Measurements from ENCODE around the gene GRIA3. TPM values are rescaled to one million over a fixed set of nuclear protein-coding genes. Genes with fewer than 3 reads are reported as not detected.

GRIA3 gene
- total and polyA plus RNA-seq, 4 donors = 0.05 to 2.0 (median 0.37) TPM

DNA sequence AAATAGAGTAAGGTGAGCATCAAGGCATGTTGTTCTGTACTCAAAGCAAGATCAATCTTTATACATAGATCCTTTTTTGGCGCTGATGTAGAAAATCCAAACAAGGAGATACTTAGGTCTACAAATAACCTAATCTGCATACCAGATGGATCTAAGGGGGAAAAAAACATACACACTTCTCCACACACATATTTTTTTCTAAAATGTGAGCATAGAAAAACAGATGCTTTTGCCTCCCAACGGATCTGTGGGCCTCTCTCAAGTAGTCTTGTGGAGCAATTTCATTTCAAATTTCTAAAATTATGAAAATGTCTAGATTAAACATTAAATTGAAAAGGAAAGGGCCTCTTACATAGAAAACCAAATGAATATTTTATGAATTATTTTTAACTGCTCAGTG is 166.1 kb downstream of the GRIA3 start:
- no peak for ATAC-seq (ENCODE audit: insufficient read depth, low FRiP score)
- H3K9me3 ChIP-seq (ENCODE audit: control insufficient read depth in 4 of 4, insufficient read depth in 3 of 4, low read length in 3 of 4) = peaks cover 0 to 3% (median 0%) of the 10 kb centered on the region in 4 donors
- no peak overlapping the region for H3K27ac ChIP-seq (ENCODE audit: low read depth in 1 of 2, low read length in 1 of 2)
- H3K27me3 ChIP-seq (ENCODE audit: control insufficient read depth in 3 of 3, insufficient read depth in 3 of 3, low read length in 2 of 3) = peaks cover 0 to 4% (median 3%) of the 10 kb centered on the region in 3 donors
- H3K4me1 ChIP-seq (ENCODE audit: control insufficient read depth in 5 of 5, insufficient read depth in 5 of 5, low read length in 5 of 5) = no peaks in the 10 kb centered on the region
- WGBS, 2 donors = 55 to 81% methylated on average over 2 of the region's 2 CpGs
- TF ChIP-seq, protein P1, sequence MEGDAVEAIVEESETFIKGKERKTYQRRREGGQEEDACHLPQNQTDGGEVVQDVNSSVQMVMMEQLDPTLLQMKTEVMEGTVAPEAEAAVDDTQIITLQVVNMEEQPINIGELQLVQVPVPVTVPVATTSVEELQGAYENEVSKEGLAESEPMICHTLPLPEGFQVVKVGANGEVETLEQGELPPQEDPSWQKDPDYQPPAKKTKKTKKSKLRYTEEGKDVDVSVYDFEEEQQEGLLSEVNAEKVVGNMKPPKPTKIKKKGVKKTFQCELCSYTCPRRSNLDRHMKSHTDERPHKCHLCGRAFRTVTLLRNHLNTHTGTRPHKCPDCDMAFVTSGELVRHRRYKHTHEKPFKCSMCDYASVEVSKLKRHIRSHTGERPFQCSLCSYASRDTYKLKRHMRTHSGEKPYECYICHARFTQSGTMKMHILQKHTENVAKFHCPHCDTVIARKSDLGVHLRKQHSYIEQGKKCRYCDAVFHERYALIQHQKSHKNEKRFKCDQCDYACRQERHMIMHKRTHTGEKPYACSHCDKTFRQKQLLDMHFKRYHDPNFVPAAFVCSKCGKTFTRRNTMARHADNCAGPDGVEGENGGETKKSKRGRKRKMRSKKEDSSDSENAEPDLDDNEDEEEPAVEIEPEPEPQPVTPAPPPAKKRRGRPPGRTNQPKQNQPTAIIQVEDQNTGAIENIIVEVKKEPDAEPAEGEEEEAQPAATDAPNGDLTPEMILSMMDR (IDR thresholded peaks at IDR 0.05; ENCODE audit: control extremely low read depth, extremely low read depth) = no peak
- no peak overlapping the region for H3K4me3 ChIP-seq
- DNase-seq = no peak
- H3K9ac ChIP-seq (ENCODE audit: insufficient read depth in 1 of 2, low read length in 2 of 2) = no peak overlapping the region
- H3K36me3 ChIP-seq (ENCODE audit: control insufficient read depth in 4 of 4, insufficient read depth in 4 of 4, low read length in 4 of 4) = no peaks in the 10 kb centered on the region

DNA sequence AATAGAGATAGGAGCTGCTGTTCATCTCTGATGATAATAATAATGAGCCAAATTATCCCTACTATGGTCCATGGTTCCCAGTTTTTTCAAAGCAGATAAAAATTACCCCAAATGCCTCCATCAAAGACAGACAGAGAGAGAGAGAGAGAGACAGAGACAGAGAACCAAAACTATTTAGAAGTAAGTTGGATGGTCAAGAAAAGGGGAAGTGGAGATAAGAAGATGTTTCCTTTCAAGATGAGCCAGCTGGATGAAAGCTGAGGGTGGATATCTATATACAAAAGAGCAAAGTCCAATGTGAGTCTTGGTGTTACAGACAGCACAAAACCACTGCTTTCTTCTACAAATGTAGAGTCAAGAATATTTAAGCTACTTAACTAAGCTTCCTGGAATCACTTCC is 173.9 kb downstream of the GRIA3 start:
- no peak overlapping the region for H3K9ac ChIP-seq (ENCODE audit: insufficient read depth in 1 of 2, low read length in 2 of 2)
- no peaks in the 10 kb centered on the region for H3K36me3 ChIP-seq (ENCODE audit: control insufficient read depth in 4 of 4, insufficient read depth in 4 of 4, low read length in 4 of 4)
- TF ChIP-seq, protein P1 (IDR thresholded peaks at IDR 0.05; ENCODE audit: control extremely low read depth, extremely low read depth) = no peak
- DNase-seq = no peak
- no peak overlapping the region for H3K27ac ChIP-seq (ENCODE audit: low read depth in 1 of 2, low read length in 1 of 2)
- ATAC-seq (ENCODE audit: insufficient read depth, low FRiP score) = no peak
- H3K4me3 ChIP-seq = no peak overlapping the region
- no peaks in the 10 kb centered on the region for H3K4me1 ChIP-seq (ENCODE audit: control insufficient read depth in 5 of 5, insufficient read depth in 5 of 5, low read length in 5 of 5)
- peaks cover 0 to 6% (median 0%) of the 10 kb centered on the region in 3 donors for H3K27me3 ChIP-seq (ENCODE audit: control insufficient read depth in 3 of 3, insufficient read depth in 3 of 3, low read length in 2 of 3)
- no peaks in the 10 kb centered on the region for H3K9me3 ChIP-seq (ENCODE audit: control insufficient read depth in 4 of 4, insufficient read depth in 3 of 4, low read length in 3 of 4)

- 69 to 87% methylated on average over 4 of the region's 4 CpGs for WGBS, 2 donors
These were observed 174.4 kb downstream of the GRIA3 start for GRCh38 chrX:123358457-123358856.

More at GRCh38 chrX:123358457-123358856, 174.4 kb downstream of the GRIA3 start:
- Histone ChIP-seq H3K4me3 (no peak overlapping the region), H3K36me3 (ENCODE audit: control insufficient read depth in 4 of 4, insufficient read depth in 4 of 4, low read length in 4 of 4) (no peaks in the 10 kb centered on the region), H3K4me1 (ENCODE audit: control insufficient read depth in 5 of 5, insufficient read depth in 5 of 5, low read length in 5 of 5) (no peaks in the 10 kb centered on the region), H3K27ac (ENCODE audit: low read depth in 1 of 2, low read length in 1 of 2) (no peak overlapping the region), H3K27me3 (ENCODE audit: control insufficient read depth in 3 of 3, insufficient read depth in 3 of 3, low read length in 2 of 3) (peaks cover 0 to 6% (median 0%) of the 10 kb centered on the region in 3 donors), H3K9ac (ENCODE audit: insufficient read depth in 1 of 2, low read length in 2 of 2) (no peak overlapping the region), H3K9me3 (ENCODE audit: control insufficient read depth in 4 of 4, insufficient read depth in 3 of 4, low read length in 3 of 4) (no peaks in the 10 kb centered on the region)
- DNase-seq (no peak), ATAC-seq (ENCODE audit: insufficient read depth, low FRiP score) (no peak)
- TF ChIP-seq, protein P1 (IDR thresholded peaks at IDR 0.05; ENCODE audit: control extremely low read depth, extremely low read depth) = no peak
